HG03135 (cell line): ENCODE measurements around the gene TUFM.
"Not testable (repeated sequence)": the region's sequence is repeated elsewhere in the genome, so short reads cannot be mapped to it uniquely, and the experiment has no call there.

Experiments
- ATAC-seq: cut with Tn5 transposase; IDR thresholded peaks from one replicate; pipeline ENCODE4 v1.9.1; 2021; ENCODE audit warnings: mild to moderate bottlenecking, moderate library complexity; ENCODE audit not compliant: unreplicated experiment

Gene TUFM

DNA sequence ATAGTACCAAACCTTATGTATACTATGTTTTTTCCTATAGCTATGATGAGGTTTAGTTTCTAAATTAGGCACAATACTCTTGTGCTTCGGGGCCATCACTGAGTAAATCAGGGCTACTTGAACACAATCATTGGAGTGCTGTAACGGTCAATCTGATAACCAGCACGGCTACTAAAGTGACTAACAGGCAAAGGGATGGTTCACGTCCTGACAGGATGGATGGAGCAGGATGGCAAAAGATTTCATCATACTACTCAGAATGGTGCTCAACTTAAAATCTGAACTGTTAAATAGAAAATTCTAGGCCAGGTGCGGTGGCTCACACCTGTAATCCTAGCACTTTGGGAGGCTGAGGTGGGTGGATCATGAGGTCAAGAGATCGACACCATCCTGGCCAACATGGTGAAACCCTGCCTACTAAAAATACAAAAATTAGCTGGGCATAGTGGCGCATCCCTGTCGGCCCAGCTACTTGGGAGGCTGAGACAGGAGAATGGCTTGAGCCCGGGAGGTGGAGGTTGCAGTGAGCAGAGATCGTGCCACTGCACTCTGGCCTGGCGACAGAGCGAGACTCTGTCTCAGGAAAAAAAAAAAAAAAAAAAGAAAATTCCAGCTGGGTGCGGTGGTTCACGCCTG lies 7.0 kb downstream of the TUFM start:
- ATAC-seq, result no peak

DNA sequence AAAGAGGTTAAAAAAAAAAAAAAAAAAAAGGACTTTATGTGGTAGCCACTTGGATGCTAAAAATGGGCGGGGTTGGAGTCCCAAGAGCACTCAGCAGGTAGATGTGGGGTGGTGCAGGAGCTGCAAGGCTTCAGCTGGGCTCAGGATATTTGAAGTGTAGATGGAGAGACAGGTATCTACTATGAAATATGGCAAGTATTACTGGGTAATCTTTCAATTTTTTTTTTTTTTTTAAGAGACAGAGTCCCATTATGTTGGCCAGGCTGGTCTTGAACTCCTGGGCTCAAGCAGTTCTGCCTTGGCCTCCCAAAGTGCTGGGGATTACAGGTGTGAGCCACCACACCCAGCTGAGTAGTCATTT lies 7.6 kb downstream of the TUFM start:
- no peak for ATAC-seq

DNA sequence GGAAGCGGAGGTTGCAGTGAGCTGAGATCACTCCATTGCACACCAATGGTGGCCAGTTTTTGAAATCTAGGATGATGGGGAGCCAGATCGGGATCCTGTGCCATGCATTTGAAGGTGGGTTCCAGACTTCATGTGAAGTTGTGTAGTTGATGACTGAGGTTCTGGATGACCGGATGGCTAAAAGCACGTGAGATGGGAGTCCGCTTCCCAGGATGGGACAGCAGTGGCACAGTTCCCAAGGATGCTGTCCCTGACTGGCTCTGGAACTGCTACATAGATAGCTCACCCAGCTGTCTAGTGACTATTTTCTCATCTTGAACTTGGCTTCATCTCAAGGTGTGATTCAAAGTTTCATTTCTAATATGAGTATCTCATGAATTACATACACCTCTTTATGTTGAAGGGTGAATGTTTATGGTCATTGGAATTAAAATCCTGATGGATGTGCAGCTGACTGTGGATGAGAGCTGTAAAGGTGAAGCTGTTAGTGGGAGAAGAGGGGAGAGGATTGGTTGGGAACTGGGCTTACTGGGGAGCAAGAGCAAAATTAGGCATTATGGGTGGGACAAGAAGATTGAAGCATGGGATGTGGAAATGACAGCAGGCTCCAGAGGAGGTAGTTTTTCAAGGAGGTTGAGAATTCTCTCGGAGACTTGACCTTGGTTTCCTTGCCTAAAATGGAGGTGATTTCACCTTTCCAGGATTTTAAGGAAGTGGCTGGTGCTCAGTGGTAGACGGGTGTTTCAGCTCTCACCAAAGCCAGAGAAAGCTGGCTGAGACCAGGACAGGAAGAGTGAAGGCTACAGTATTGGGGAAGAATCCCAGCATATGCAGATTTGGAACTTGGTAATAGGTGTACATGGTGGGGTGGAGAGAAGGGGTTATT lies 8.2 kb downstream of the TUFM start:
- no peak for ATAC-seq

DNA sequence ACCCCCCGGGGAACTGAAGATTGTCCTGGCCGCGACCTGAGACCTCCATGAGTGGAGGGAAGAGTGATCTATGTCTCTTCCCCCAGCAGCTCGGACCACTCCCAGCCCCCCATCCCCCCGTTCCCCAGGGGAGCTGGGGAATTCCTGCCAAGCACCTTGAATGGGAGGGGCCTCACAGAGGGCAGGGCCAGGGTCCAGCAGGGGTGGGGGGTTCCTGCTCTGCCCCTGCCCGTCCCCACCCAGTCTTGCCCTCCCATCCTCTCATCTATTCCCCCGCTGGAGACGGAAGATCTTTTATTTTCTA lies 9.4 kb downstream of the TUFM start:
- no peak for ATAC-seq

DNA sequence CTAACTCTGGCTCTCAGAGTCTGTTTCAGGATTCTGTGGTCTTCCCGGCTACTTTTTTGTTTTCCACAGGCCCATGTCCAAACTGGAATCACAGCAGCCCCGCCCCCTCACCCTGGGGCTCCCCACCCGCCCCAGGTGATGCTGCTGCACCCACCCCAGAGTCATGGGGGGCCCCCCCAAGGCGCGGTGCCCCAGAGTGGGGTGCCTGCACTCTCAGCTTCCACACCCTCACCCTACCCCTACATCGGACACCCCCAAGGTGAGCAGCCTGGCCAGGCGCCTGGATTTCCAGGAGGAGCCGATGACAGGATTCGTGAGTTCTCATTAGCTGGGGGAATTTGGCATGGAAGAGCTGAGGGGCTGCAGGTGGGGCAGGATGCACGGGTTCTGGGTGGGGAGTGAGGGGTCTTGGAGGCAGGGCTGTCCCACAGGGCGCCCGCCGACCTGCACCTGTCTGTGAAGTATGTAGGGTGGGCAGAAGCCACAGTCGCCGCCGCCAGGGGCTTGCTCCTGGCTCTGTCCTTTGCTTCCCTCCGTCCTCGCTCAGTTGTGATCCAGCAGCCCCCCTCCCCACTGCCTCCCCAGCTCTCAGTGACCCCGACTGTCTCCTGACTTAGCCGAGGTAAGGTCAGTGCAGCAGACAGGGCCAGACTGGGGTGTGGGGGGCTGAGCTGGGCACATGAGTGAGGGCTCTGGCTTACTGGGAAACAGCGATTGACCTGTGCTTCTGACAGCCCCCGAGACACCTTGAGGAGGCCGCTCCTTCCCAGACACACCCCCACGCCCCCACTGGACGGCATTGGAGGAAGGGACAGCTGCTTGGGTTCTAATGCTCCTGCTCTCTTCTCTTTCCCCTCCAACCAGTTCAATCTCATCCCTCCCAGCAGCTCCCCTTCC lies 10.0 kb downstream of the TUFM start:
- no peak for ATAC-seq

DNA sequence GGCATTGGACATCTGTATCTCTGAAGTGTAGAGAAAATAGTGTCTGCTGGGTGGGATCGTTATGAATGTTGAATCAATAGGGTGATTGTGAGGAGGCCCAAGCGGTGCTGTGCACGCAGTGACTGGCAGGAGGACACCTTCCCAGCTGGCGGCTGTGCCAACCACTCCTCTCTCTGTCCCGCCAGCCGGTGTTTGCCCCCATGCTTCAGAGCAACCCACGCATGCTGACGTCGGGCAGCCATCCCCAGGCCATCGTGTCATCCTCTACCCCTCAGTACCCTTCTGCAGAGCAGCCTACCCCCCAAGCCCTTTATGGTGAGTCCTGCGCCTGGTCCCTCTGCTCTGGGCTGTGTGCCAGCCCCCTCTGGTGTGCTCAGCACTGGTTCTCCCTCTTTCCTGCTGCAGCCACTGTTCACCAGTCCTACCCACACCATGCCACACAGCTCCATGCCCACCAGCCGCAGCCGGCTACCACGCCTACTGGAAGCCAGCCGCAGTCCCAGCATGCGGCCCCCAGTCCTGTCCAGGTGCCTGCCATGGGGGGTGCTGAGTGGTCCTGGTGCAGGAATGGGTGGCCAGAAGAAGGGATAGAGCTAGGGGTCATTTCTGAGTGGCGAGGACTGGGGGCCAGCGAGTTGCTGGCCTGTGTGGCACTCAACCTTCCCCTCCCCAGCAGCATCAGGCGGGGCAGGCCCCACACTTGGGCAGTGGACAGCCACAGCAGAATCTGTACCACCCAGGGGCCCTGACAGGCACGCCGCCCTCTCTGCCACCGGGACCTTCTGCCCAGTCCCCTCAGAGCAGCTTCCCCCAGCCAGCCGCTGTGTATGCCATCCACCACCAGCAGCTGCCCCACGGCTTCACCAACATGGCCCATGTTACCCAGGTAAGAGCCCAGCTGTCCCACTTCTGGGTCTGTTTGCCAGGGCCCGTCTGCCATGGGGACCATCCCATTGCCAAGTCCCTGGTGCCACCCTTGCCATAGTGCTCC lies 11.0 kb downstream of the TUFM start:
- ATAC-seq, result no peak

DNA sequence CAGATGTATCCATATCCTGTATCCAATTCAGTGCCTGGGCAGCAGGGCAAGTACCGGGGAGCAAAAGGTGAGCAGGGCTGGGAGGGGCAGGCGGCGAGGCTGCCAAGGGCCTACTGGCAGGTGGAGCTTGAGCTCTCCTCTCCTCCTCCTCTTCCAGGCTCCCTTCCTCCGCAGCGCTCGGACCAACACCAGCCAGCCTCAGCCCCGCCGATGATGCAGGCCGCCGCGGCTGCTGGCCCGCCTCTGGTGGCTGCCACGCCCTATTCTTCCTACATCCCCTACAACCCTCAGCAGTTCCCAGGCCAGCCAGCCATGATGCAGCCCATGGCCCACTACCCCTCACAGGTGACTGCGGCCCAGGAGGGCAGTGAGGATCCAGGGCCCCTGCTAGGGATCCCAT lies 11.8 kb downstream of the TUFM start:
- ATAC-seq, result no peak

DNA sequence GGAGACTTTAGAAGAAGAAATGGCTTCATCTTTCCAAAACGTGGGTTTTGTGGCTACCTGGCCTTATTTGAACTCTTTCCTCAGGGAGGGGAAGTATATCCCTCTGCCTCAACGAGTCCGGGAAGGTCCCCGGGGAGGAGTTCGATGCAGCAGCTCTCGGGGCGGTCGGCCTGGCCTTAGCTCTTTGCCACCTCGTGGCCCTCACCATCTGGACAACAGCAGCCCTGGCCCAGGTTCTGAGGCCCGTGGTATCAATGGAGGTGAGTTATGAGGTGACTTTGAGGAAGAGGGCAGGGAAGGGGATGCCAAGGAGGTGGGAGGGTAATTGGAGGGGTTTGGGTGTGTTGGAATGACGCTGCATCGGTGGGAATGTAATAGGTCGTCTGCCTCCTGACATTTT lies 15.6 kb downstream of the TUFM start:
- ATAC-seq, result no peak

DNA sequence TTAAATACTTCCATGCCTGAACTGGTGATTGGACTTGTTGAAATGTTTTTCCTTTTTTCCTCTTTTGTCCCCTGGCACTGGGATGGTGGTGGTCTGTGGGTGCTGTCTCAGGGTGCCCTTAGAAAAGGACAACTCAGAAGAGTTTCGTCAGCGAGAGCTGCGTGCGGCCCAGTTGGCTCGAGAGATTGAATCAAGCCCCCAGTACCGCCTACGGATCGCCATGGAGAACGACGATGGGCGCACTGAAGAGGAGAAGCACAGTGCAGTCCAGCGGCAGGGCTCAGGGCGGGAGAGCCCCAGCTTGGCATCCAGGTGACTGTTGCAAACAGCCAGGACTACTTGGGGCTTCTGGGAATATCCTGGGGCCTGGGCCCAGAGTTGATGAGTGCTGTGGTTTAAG lies 16.4 kb downstream of the TUFM start:
- ATAC-seq, result no peak

DNA sequence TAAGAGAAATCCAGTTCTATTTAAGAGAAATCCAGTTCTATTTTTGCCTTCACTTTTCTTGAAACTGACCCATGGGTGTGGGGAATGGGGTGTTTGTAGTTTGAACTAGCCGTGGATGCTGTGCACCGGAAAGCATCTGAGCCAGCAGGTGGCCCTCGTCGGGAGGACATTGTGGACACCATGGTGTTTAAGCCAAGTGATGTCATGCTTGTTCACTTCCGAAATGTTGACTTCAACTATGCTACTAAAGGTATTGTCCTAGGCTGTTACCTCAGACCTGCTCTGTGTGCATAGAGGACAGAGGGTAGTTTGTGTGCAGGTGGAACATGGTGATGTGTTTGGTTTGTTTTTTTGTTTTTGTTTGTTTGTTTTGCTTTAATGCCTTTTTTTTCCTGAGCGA lies 20.0 kb downstream of the TUFM start:
- ATAC-seq, result no peak

DNA sequence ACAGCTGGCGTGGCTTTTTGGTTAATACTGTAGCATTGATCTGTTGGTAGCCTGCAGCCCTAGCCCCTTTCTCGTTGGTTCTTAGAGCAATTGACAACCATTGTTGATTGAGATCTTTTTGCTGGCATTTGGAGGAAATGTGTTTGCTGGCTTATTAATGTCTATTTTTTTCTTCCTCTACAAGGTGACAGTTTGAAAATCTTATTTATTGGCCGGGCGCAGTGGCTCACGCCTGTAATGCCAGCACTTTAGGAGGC lies 21.5 kb downstream of the TUFM start:
- no peak for ATAC-seq

DNA sequence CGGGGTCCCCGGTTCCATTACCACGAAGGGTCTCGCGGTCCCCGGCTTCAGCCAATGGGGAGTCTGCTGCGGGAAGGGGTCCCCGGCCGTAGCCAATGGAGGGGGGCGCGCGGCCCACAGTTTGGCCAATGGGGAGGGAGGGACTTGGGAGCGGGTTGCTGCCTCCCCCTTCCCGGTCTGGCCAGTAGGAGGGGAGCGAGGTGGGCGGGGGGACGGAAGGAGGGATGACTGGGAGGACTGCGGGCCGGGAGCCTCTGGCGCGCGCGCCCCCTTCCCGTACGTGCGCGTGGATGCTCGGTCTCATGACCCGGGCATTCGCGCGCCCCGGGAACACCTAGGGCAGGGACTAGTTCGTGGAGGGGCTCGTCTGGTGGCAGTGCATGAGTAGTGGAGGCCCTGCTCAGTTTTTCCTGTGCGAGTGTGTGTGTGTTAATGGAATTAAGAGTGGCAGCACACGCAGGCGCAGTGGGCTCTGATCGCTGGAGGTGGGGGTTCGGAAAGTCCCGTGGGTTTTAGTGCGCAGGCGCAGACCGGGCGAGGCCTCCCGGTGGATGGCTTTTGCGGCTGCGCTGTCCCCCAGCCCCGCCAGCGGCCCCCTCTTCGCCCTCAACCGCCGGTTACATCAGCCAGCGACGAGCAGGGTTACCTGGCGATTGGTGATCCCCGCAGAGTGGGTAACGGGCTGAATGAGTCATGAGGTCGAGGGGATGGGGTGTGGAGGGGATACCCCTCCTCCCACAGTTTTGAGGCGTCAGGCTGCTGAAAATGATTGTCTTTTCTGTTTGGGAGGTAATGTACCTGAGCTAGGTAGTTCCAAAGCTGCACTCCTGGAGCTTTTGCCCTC lies 22.1 kb downstream of the TUFM start:
- ATAC-seq, result peak; percentile 53

DNA sequence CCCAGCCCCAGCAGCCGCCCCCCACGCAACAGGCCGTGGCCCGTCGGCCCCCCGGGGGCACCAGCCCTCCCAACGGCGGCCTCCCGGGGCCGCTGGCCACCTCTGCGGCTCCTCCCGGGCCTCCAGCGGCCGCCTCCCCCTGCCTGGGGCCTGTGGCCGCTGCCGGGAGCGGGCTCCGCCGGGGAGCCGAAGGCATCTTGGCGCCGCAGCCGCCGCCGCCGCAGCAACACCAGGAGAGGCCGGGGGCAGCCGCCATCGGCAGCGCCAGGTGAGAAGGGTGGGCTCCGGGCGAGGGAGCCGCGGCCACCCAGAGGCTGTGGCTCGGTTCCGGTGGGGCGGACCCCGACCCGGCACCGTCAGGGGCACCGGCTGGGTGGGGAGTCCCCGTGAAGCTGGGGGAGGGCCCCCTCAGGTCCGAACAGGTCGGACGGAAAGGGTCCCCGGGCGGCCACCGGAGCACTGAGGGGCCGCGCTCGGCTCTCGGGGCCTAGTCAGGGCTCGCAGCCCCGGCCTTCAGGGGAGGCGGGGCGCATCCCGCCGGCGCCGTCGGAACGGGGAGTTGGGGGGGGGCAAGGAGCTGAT lies 22.8 kb downstream of the TUFM start:
- no peak for ATAC-seq

DNA sequence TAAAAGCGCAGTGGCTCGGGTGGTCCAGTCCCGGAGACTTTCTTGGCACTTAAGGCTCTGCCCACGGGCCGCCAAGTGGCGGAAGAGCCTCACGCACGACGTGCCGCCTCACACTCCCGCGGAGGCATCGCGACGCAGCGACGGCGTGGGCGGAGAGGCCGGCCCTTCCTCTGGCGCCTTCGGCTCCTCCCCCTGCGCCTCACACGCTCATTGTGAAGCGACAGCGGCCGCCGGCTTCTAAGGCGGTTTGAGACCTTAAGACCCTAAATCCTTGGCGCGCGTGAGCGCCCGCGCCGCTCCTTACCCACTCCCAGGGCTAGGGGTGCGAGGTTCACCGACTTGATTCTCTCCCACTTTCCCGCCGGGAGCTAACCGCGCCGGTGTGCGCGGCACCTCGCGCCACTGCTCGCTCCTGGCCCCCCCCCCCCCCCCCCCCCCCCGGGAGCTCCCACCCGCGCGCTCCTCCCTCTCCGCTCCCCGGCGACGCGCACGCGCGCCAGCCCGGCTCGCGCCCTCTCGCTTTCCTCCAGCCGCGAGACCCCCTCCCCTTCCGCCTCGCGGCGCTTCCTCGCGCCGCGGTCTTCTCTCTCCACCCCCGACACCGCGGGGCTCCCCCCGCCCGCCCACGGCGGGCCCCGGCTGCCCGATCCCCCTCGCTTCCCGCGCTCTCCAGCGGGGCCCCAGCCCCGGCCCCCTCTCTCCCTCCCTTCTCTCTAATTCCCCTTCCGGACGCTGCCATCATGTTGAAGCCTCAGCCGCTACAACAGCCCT lies 23.4 kb downstream of the TUFM start, which contains the start of gene ATXN2L:
ATXN2L (plus strand) TSS at position 480 of the 771 bp plus-strand sequence; CDS start at position 741, 261 bp downstream.
- ATAC-seq, result peak; percentile 46

DNA sequence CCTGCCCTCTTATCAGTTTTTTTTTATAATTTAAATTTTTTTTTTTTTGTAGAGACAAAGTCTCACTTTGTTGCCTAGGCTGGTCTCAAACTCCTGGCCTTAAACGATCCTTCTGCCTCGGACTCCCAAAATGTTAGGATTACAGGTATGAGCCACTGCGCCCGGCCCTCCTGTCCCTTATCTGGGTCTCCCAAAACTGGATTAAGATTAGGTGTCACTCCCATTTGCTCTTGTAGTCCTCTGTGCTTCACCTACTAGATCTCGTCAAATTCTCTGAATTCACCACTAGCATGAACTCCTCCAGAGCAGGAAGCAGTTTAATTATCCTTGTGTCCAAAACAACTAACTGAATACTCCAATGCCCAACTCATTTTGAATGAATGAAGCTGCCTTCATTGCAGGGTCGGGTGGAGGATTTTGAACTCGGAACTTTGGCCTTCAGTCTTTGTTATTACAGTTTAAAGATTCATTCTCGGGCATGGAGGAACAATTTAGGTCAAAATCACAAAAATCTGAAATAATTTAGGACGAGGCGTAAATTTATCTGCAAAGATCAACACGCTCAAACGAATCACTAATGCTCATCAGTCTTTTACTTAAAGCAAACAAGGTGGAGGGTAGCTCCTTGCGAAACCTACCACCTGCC lies 24.2 kb downstream of the TUFM start:
- ATAC-seq, result no peak

DNA sequence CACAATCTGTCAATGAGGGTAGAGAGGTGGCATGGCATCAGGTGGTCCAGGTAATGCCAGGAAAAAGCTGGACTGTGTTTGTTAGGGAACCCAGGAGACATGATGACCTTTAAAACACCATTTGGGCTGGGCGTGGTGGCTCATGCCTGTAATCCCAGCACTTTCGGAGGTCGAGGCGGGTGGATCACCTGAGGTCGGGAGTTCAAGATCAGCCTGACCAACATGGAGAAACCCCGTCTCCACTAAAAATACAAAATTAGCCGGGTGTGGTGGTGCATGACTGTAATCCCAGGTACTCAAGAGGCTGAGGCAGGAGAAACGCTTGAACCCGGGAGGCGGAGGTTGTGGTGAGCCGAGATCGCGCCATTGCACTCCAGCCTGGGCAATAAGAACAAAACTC lies 25.6 kb downstream of the TUFM start:
- not testable (repeated sequence) for ATAC-seq

DNA sequence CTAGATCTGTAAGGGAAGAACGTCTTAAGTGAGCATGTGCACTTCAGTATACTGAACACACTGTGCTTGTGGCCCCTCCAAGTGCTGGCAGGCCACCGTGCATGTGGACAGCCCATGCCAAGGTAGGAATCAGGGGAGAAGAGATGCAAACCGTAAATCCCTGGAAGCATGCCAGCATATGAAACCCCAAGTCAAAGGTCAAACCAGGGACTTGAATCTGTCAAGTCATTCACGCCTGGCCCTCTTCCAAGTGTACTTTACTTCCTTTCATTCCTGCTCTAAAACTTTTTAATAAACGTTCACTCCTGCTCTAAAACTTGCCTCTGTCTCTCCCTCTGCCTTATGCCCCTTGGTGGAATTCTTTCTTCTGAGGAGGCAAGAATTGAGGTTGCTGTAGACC lies 26.1 kb downstream of the TUFM start:
- no peak for ATAC-seq

DNA sequence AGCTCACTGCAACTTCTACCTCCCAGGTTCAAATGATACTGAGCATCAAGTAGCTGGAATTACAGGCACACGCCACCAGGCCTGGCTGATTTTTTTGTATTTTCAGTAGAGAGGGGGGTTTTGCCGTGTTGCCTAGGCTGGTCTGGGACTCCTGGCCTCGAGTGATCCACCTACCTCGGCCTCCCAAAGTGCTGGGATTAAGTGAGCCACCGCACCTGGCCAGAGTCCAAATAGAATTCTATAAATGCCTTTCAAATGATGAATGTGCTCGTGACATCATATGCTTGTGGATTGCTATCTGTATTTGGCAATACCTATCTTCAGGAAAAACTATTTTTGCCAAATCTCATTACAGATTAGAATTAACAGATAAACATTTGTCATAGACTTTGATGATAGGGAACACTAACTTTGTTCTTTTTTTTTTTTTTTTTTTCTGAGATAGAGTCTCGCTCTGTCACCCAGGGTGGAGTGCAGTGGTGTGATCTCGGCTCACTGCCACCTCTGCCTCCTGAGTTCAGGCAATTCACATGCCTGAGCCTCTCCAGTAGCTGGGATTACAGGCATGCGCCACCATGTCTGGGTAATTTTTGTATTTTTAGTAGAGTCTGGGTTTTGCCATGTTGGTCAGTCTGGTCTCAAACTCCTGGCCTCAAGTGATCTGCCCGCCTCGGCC lies 38.6 kb downstream of the TUFM start:
- ATAC-seq, result not testable (repeated sequence)
